ENCODE results near the gene IL10. TPM values are rescaled to one million over a fixed set of nuclear protein-coding genes. Genes with fewer than 3 reads are reported as not detected.

Gene IL10
- polyA plus RNA-seq, 3 donors, result 4.1 to 68.1 (median 7.8) TPM

- H3K4me3 ChIP-seq (replicated peaks in 1 of 3; ENCODE audit: low read depth in 2 of 3, low read length in 3 of 3), result peak overlapping the region in 1 of 3 experiments; percentile 70
- TF ChIP-seq, protein P1, sequence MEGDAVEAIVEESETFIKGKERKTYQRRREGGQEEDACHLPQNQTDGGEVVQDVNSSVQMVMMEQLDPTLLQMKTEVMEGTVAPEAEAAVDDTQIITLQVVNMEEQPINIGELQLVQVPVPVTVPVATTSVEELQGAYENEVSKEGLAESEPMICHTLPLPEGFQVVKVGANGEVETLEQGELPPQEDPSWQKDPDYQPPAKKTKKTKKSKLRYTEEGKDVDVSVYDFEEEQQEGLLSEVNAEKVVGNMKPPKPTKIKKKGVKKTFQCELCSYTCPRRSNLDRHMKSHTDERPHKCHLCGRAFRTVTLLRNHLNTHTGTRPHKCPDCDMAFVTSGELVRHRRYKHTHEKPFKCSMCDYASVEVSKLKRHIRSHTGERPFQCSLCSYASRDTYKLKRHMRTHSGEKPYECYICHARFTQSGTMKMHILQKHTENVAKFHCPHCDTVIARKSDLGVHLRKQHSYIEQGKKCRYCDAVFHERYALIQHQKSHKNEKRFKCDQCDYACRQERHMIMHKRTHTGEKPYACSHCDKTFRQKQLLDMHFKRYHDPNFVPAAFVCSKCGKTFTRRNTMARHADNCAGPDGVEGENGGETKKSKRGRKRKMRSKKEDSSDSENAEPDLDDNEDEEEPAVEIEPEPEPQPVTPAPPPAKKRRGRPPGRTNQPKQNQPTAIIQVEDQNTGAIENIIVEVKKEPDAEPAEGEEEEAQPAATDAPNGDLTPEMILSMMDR (IDR thresholded peaks at IDR 0.05), result no peak
- H3K27ac ChIP-seq (ENCODE audit: low read depth in 1 of 2, low read length in 2 of 2), result peak overlapping the region; percentile 1 to 62
- peaks cover 75% of the 10 kb centered on the region for H3K4me1 Mint-ChIP-seq
- no peaks in the 10 kb centered on the region for H3K9me3 ChIP-seq (replicated peaks in 1 of 2; ENCODE audit: control insufficient read depth in 1 of 2, insufficient read depth in 1 of 2, low read length in 2 of 2)
- WGBS (ENCODE audit: insufficient coverage), result 18% methylated on average over 2 of the region's 3 CpGs
- peaks cover 5% of the 10 kb centered on the region for H3K79me2 ChIP-seq (ENCODE audit: insufficient read depth, low read length)
- peak overlapping the region; percentile 1 for H3K9ac ChIP-seq (ENCODE audit: insufficient read depth, low read length, poor library complexity, severe bottlenecking)
- DNase-seq, result peak in 2 of 3 donors; percentile 53 to 68
- peaks cover 0 to 1% of the 10 kb centered on the region in 2 donors for H3K36me3 ChIP-seq (replicated peaks in 1 of 2; ENCODE audit: control insufficient read depth in 1 of 2, insufficient read depth in 2 of 2, low read length in 2 of 2)
- no peaks in the 10 kb centered on the region for H3K27me3 ChIP-seq (ENCODE audit: control insufficient read depth in 2 of 2, insufficient read depth in 2 of 2, low read length in 2 of 2)
- peak overlapping the region in 6 of 7 donors; percentile 56 to 96 (median 72) for H3K27ac Mint-ChIP-seq
- H2AFZ ChIP-seq (ENCODE audit: insufficient read depth, low read depth, low read length, poor library complexity, severe bottlenecking), result no peak overlapping the region
- no peaks in the 10 kb centered on the region for H3K9me3 Mint-ChIP-seq
- peaks cover 0 to 7% (median under 1%) of the 10 kb centered on the region in 3 donors for H3K27me3 Mint-ChIP-seq (ENCODE audit: low read depth in 3 of 3)
- H3K36me3 Mint-ChIP-seq, result peaks cover 8 to 10% of the 10 kb centered on the region in 2 donors
- peak overlapping the region; percentile 37 for H3K4me2 ChIP-seq (replicated peaks; ENCODE audit: extremely low read depth, low read length, poor library complexity, severe bottlenecking)
- H3K4me3 Mint-ChIP-seq, result peak overlapping the region; percentile 6 to 49
- H3K4me1 ChIP-seq (ENCODE audit: control insufficient read depth in 1 of 2, insufficient read depth in 2 of 2, low read length in 2 of 2), result peaks cover 81 to 85% of the 10 kb centered on the region in 2 donors
- no peaks in the 10 kb centered on the region for H4K20me1 ChIP-seq (ENCODE audit: insufficient read depth, low read length)
- intact Hi-C loops (cut with micrococcal nuclease), result loop anchor here in 1 of 2 donors (5.0 to 10.0 kb wide), 2 partner anchors 37 to 61 kb away; no protein-coding TSS in a partner anchor
Observed at GRCh38 chr1:206774093-206774492, 1.8 kb upstream of the IL10 start.

- peaks cover 5% of the 10 kb centered on the region for H3K79me2 ChIP-seq (ENCODE audit: insufficient read depth, low read length)
- no peaks in the 10 kb centered on the region for H4K20me1 ChIP-seq (ENCODE audit: insufficient read depth, low read length)
- WGBS (ENCODE audit: insufficient coverage), result 14% methylated on average over 1 of the region's 4 CpGs
- H3K4me2 ChIP-seq (replicated peaks; ENCODE audit: extremely low read depth, low read length, poor library complexity, severe bottlenecking), result peak overlapping the region; percentile 76
- peak overlapping the region; percentile 26 to 70 (median 42) for H3K4me3 ChIP-seq (replicated peaks in 1 of 3; ENCODE audit: low read depth in 2 of 3, low read length in 3 of 3)
- H3K27me3 Mint-ChIP-seq (ENCODE audit: low read depth in 3 of 3), result peaks cover 0 to 8% (median 8%) of the 10 kb centered on the region in 3 donors
- no peaks in the 10 kb centered on the region for H3K27me3 ChIP-seq (ENCODE audit: control insufficient read depth in 2 of 2, insufficient read depth in 2 of 2, low read length in 2 of 2)
- intact Hi-C loops (cut with micrococcal nuclease), result loop anchor here in 1 of 2 donors (5.0 to 10.0 kb wide), 2 partner anchors 34 to 63 kb away; no protein-coding TSS in a partner anchor
- peak overlapping the region; percentile 72 for H3K9ac ChIP-seq (ENCODE audit: insufficient read depth, low read length, poor library complexity, severe bottlenecking)
- peaks cover 0 to 14% of the 10 kb centered on the region in 2 donors for H3K36me3 ChIP-seq (replicated peaks in 1 of 2; ENCODE audit: control insufficient read depth in 1 of 2, insufficient read depth in 2 of 2, low read length in 2 of 2)
- DNase-seq, result peak in 1 of 3 donors; percentile 13
- peak overlapping the region; percentile 73 to 84 for H3K4me3 Mint-ChIP-seq
- H3K4me1 Mint-ChIP-seq, result peaks cover 89% of the 10 kb centered on the region
- H3K9me3 Mint-ChIP-seq, result no peaks in the 10 kb centered on the region
- no peak overlapping the region for H2AFZ ChIP-seq (ENCODE audit: insufficient read depth, low read depth, low read length, poor library complexity, severe bottlenecking)
- H3K27ac Mint-ChIP-seq, result peak overlapping the region; percentile 91 to 96 (median 95)
- peak overlapping the region; percentile 75 to 94 for H3K27ac ChIP-seq (ENCODE audit: low read depth in 1 of 2, low read length in 2 of 2)
- peaks cover 80 to 96% of the 10 kb centered on the region in 2 donors for H3K4me1 ChIP-seq (ENCODE audit: control insufficient read depth in 1 of 2, insufficient read depth in 2 of 2, low read length in 2 of 2)
- TF ChIP-seq, protein P1 (IDR thresholded peaks at IDR 0.05), result no peak
- H3K36me3 Mint-ChIP-seq, result peaks cover 24 to 28% of the 10 kb centered on the region in 2 donors
- no peaks in the 10 kb centered on the region for H3K9me3 ChIP-seq (replicated peaks in 1 of 2; ENCODE audit: control insufficient read depth in 1 of 2, insufficient read depth in 1 of 2, low read length in 2 of 2)
Observed at GRCh38 chr1:206771338-206771692, 979 bp downstream of the IL10 start.
